ELF-1 (cell line): ENCODE data around the gene TSSK3.
"Not testable (repeated sequence)": the region's sequence is repeated elsewhere in the genome, so short reads cannot be mapped to it uniquely, and the experiment has no call there.

ENCODE experiments used
- DNase-seq: peaks from one replicate; pipeline ENCODE4 v3.0.0-alpha.2; 2016; ENCODE audit warnings: low read depth, low spot score

TSSK3 gene

GRCh38 chr1:32361674-32362473, 465 bp upstream of the TSSK3 start:
- DNase-seq, result peak; percentile 70

GRCh38 chr1:32363713-32364112, 1.4 kb downstream of the TSSK3 start:
- DNase-seq, result no peak

GRCh38 chr1:32364836-32365235, 2.5 kb downstream of the TSSK3 start:
- no peak for DNase-seq

- DNase-seq, result no peak
These were observed 3.1 kb downstream of the TSSK3 start for GRCh38 chr1:32365445-32365844.

GRCh38 chr1:32367912-32368635, 5.7 kb downstream of the TSSK3 start:
- DNase-seq, result no peak

GRCh38 chr1:32372149-32372756, 9.9 kb downstream of the TSSK3 start:
- DNase-seq, result no peak

- DNase-seq, result no peak
These were observed 11.8 kb downstream of the TSSK3 start for GRCh38 chr1:32373996-32374592.

- DNase-seq, result no peak
These were observed 13.9 kb downstream of the TSSK3 start for GRCh38 chr1:32376199-32376598.

GRCh38 chr1:32377541-32378220, 15.3 kb downstream of the TSSK3 start:
- no peak for DNase-seq

- no peak for DNase-seq
These were observed 17.7 kb downstream of the TSSK3 start for GRCh38 chr1:32380057-32380456.

GRCh38 chr1:32386676-32387392, 24.5 kb downstream of the TSSK3 start:
- DNase-seq, result no peak

GRCh38 chr1:32388641-32389040, 26.3 kb downstream of the TSSK3 start:
- no peak for DNase-seq

GRCh38 chr1:32390904-32391870, 28.8 kb downstream of the TSSK3 start:
- DNase-seq, result no peak

GRCh38 chr1:32392325-32392724, 30.0 kb downstream of the TSSK3 start:
- DNase-seq, result no peak

GRCh38 chr1:32393136-32393535, 30.8 kb downstream of the TSSK3 start:
- no peak for DNase-seq

GRCh38 chr1:32393832-32394140, 31.4 kb downstream of the TSSK3 start:
- DNase-seq, result no peak

- peak; percentile 100 for DNase-seq
These were observed 32.0 kb downstream of the TSSK3 start, which contains the start of gene BSDC1 for GRCh38 chr1:32394141-32394889. TSS of gene BSDC1 (minus strand) at chr1:32394441. CDS start at chr1:32394414, 27 bp downstream.

- DNase-seq, result no peak
These were observed 32.6 kb downstream of the TSSK3 start for GRCh38 chr1:32394890-32395432.

- DNase-seq, result not testable (repeated sequence)
These were observed 34.2 kb downstream of the TSSK3 start for GRCh38 chr1:32396524-32396923.
